Dermis microvascular lymphatic vessel endothelial cell (primary cell): ENCODE measurements around the gene ZMYND8. TPM values are rescaled to one million over a fixed set of nuclear protein-coding genes. Genes with fewer than 3 reads are reported as not detected.
"Not testable (repeated sequence)": the region's sequence is repeated elsewhere in the genome, so short reads cannot be mapped to it uniquely, and the experiment has no call there.

ENCODE experiments used
- DNase-seq, 2 donors: peaks; one replicate each; pipeline versions ENCODE4 v3.0.0 to v3.0.0-alpha.2; 2010; ENCODE audit warnings: low read depth in 2 of 2
- total RNA-seq: library from RNA; depleted of rRNA; stranded (reverse); fragments of >200 nt; gene quantifications from 2 replicates; pipeline ENCODE4 v1.2.1, GENCODE V29; 2014

Gene ZMYND8
- total RNA-seq, 1 donor from 2014 or later = 24.9 TPM

GRCh38 chr20:47247972-47248371, 108.5 kb downstream of the ZMYND8 start:
- no peak for DNase-seq

GRCh38 chr20:47246061-47246777, 110.3 kb downstream of the ZMYND8 start:
- no peak for DNase-seq

GRCh38 chr20:47245166-47245565, 111.3 kb downstream of the ZMYND8 start:
- not testable (repeated sequence) for DNase-seq

- DNase-seq = no peak
These were observed 112.0 kb downstream of the ZMYND8 start for GRCh38 chr20:47244451-47244850.

GRCh38 chr20:47243532-47244305, 112.8 kb downstream of the ZMYND8 start:
- DNase-seq = no peak

- no peak for DNase-seq
These were observed 113.5 kb downstream of the ZMYND8 start for GRCh38 chr20:47243003-47243402.

- no peak for DNase-seq
These were observed 115.1 kb downstream of the ZMYND8 start for GRCh38 chr20:47241345-47241781.

GRCh38 chr20:47240096-47240495, 116.4 kb downstream of the ZMYND8 start:
- DNase-seq = not testable (repeated sequence)

- no peak for DNase-seq
These were observed 116.8 kb downstream of the ZMYND8 start for GRCh38 chr20:47239719-47240067.

GRCh38 chr20:47238780-47239718, 117.5 kb downstream of the ZMYND8 start:
- DNase-seq = no peak

- DNase-seq = no peak
These were observed 118.8 kb downstream of the ZMYND8 start for GRCh38 chr20:47237715-47238114.

GRCh38 chr20:47236639-47236900, 119.9 kb downstream of the ZMYND8 start:
- DNase-seq = no peak

- DNase-seq = no peak
These were observed 120.5 kb downstream of the ZMYND8 start for GRCh38 chr20:47235853-47236638.

GRCh38 chr20:47235111-47235510, 121.4 kb downstream of the ZMYND8 start:
- DNase-seq = peak; percentile 14 to 56

GRCh38 chr20:47233333-47234188, 122.9 kb downstream of the ZMYND8 start:
- DNase-seq = no peak

GRCh38 chr20:47232518-47232917, 124.0 kb downstream of the ZMYND8 start:
- no peak for DNase-seq

GRCh38 chr20:47231382-47232039, 125.0 kb downstream of the ZMYND8 start:
- no peak for DNase-seq

GRCh38 chr20:47230811-47231256, 125.7 kb downstream of the ZMYND8 start:
- DNase-seq = no peak

GRCh38 chr20:47228654-47229053, 127.8 kb downstream of the ZMYND8 start:
- DNase-seq = no peak

GRCh38 chr20:47227576-47227975, 128.9 kb downstream of the ZMYND8 start:
- DNase-seq = no peak
